ENCODE measurements around the gene SGMS1. TPM values are rescaled to one million over a fixed set of nuclear protein-coding genes. Genes with fewer than 3 reads are reported as not detected.

Gene SGMS1
- total RNA-seq, 1 experiment from 2014 or later: 34.5 TPM

GRCh38 chr10:50554376-50554994, 69.3 kb downstream of the SGMS1 start:
- peaks cover 23% of the 10 kb centered on the region for H3K4me1 Mint-ChIP-seq (ENCODE audit: low read depth, unreplicated experiment)
- intact Hi-C loops (cut with micrococcal nuclease; ENCODE audit: unreplicated experiment): loop anchor here (5.0 kb wide), 1 partner anchor 98 kb away; no protein-coding TSS in a partner anchor
- TF ChIP-seq CTCF (IDR thresholded peaks at IDR 0.05; ENCODE audit: unreplicated experiment): no peak
- CTCF ChIA-PET: no interaction called here
- H3K27ac Mint-ChIP-seq (ENCODE audit: unreplicated experiment): no peak overlapping the region
- DNase-seq: no peak
- H3K9me3 Mint-ChIP-seq (ENCODE audit: low read depth, unreplicated experiment): no peaks in the 10 kb centered on the region
- no TSS peak for BruUV-seq (replicated peaks)
- H3K27me3 Mint-ChIP-seq (ENCODE audit: unreplicated experiment): no peaks in the 10 kb centered on the region
- no peaks in the 10 kb centered on the region for H3K36me3 Mint-ChIP-seq (ENCODE audit: insufficient read depth, unreplicated experiment)
- H3K4me3 Mint-ChIP-seq (ENCODE audit: low read depth, unreplicated experiment): no peak overlapping the region

- peaks cover 30% of the 10 kb centered on the region for H3K4me1 Mint-ChIP-seq (ENCODE audit: low read depth, unreplicated experiment)
- no peak for TF ChIP-seq CTCF (IDR thresholded peaks at IDR 0.05; ENCODE audit: unreplicated experiment)
- no peaks in the 10 kb centered on the region for H3K27me3 Mint-ChIP-seq (ENCODE audit: unreplicated experiment)
- no TSS peak for BruUV-seq (replicated peaks)
- H3K4me3 Mint-ChIP-seq (ENCODE audit: low read depth, unreplicated experiment): no peak overlapping the region
- no peak for DNase-seq
- no peaks in the 10 kb centered on the region for H3K9me3 Mint-ChIP-seq (ENCODE audit: low read depth, unreplicated experiment)
- H3K36me3 Mint-ChIP-seq (ENCODE audit: insufficient read depth, unreplicated experiment): no peaks in the 10 kb centered on the region
- CTCF ChIA-PET: interaction anchor here (0.5 to 1.1 kb wide), 3 partner anchors 72 to 241 kb away, joined by 3 read pairs; no protein-coding TSS in a partner anchor
- intact Hi-C loops (cut with micrococcal nuclease; ENCODE audit: unreplicated experiment): loop anchor here (5.0 kb wide), 1 partner anchor 99 kb away; no protein-coding TSS in a partner anchor
- no peak overlapping the region for H3K27ac Mint-ChIP-seq (ENCODE audit: unreplicated experiment)
Observed at GRCh38 chr10:50552771-50553535, 70.8 kb downstream of the SGMS1 start.

GRCh38 chr10:50552308-50552707, 71.4 kb downstream of the SGMS1 start:
- no TSS peak for BruUV-seq (replicated peaks)
- Mint-ChIP-seq H3K9me3 (ENCODE audit: low read depth, unreplicated experiment) (no peaks in the 10 kb centered on the region), H3K36me3 (ENCODE audit: insufficient read depth, unreplicated experiment) (no peaks in the 10 kb centered on the region), H3K27ac (ENCODE audit: unreplicated experiment) (no peak overlapping the region), H3K27me3 (ENCODE audit: unreplicated experiment) (no peaks in the 10 kb centered on the region), H3K4me3 (ENCODE audit: low read depth, unreplicated experiment) (no peak overlapping the region), H3K4me1 (ENCODE audit: low read depth, unreplicated experiment) (peaks cover 30% of the 10 kb centered on the region)
- DNase-seq: no peak
- TF ChIP-seq CTCF (IDR thresholded peaks at IDR 0.05; ENCODE audit: unreplicated experiment): no peak
- intact Hi-C loops (cut with micrococcal nuclease; ENCODE audit: unreplicated experiment): loop anchor here (5.0 kb wide), 1 partner anchor 100 kb away; no protein-coding TSS in a partner anchor
- CTCF ChIA-PET: interaction anchor here (0.5 to 1.1 kb wide), 3 partner anchors 72 to 240 kb away, joined by 3 read pairs; no protein-coding TSS in a partner anchor

- no peak for DNase-seq
- no TSS peak for BruUV-seq (replicated peaks)
- no peaks in the 10 kb centered on the region for H3K27me3 Mint-ChIP-seq (ENCODE audit: unreplicated experiment)
- CTCF ChIA-PET: no interaction called here
- intact Hi-C loops (cut with micrococcal nuclease; ENCODE audit: unreplicated experiment): loop anchor here (5.0 kb wide), 1 partner anchor 100 kb away; no protein-coding TSS in a partner anchor
- no peak for TF ChIP-seq CTCF (IDR thresholded peaks at IDR 0.05; ENCODE audit: unreplicated experiment)
- no peaks in the 10 kb centered on the region for H3K36me3 Mint-ChIP-seq (ENCODE audit: insufficient read depth, unreplicated experiment)
- peaks cover 30% of the 10 kb centered on the region for H3K4me1 Mint-ChIP-seq (ENCODE audit: low read depth, unreplicated experiment)
- no peak overlapping the region for H3K27ac Mint-ChIP-seq (ENCODE audit: unreplicated experiment)
- no peaks in the 10 kb centered on the region for H3K9me3 Mint-ChIP-seq (ENCODE audit: low read depth, unreplicated experiment)
- H3K4me3 Mint-ChIP-seq (ENCODE audit: low read depth, unreplicated experiment): no peak overlapping the region
Observed at GRCh38 chr10:50551894-50552293, 71.9 kb downstream of the SGMS1 start.
